Iris pigment epithelial cell (primary cell): ENCODE data around the gene NOS1.
"Not testable (repeated sequence)": the region's sequence is repeated elsewhere in the genome, so short reads cannot be mapped to it uniquely, and the experiment has no call there.

Experiments
- DNase-seq: peaks from one replicate; pipeline ENCODE4 v3.0.0-alpha.2; 2011; ENCODE audit warnings: low read depth

The NOS1 gene

GRCh38 chr12:117208811-117209455 is 152.5 kb downstream of the NOS1 start:
- no peak for DNase-seq

DNA sequence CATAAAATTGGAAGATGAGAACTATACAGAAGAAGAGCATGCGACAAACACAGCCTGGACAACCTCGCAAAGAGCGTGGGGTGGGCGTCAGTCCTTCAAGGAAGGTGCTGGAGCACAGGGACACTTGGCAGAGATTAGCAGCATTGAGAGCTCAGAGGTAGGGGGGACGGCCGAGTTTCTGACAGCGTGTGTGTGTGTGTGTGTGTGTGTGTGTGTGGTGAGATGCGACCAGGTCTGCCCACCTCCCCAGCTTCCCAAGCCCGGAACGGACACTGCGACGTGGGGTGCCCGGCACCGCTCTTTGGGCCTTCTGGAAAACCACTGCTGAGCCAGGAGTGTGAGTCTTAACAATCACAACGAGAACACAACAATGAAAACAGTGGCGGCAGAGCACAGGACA is 153.2 kb downstream of the NOS1 start:
- no peak for DNase-seq

DNA sequence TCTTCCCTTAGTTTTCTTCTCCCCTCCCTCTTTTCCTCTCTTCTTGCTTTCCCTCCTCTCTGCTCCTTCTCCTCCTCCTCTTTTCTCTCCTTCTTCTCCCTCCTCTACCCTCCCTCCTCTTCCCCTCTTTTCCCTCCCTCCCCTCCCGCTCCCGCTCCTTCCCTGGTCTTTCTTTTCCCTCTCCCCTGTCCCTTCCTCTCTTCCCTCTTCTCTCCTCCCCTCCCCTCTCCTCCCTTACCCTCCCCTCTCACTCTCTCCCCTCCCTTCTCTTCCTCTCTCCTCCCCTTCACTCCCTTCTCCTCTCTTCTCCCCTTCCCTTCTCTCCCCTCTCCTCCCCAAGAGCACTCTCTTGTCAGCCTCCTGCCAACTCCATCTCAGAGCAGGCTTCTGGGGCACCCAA is 153.8 kb downstream of the NOS1 start:
- no peak for DNase-seq

GRCh38 chr12:117202556-117202955 is 158.9 kb downstream of the NOS1 start:
- DNase-seq = no peak

DNA sequence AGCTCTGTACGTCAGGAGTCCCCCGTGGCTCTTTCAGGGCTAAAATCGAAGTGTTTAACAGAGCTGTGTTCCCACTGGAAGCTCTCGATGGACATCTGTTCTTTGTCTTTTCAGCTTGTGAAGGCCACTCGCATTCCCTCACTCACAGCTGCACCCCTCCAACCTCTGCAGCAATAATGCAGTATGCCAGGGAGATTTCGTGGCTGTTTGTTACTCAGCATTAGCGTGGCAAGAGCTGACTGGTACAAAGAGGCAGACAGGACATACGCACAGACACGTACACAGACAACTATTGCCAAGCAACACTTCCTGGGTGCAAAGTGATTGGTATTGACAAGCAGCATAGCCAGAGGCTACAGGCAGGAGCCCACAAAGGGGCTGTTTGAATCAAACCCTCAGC is 159.4 kb downstream of the NOS1 start:
- DNase-seq = no peak

GRCh38 chr12:117199956-117200744 is 161.3 kb downstream of the NOS1 start:
- not testable (repeated sequence) for DNase-seq

GRCh38 chr12:117196334-117196733 is 165.1 kb downstream of the NOS1 start:
- DNase-seq = not testable (repeated sequence)

DNA sequence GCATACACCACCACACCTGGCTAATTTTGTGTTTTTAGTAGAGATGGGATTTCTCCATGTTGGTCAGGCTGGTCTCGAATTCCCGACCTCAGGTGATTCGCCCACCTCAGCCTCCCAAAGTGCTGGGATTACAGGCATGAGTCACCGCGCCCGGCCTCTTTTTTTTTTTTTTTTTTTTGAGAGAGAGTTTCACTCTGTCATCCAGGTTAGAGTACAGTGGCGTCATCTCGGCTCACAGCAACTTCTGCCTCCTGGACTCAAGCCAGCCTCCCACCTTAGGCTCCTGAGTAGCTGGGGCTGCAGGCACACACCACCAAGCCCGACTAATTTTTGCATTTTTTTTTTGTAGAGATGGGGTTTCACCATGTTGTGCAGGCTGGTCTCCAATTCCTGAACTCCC is 166.4 kb downstream of the NOS1 start:
- DNase-seq = not testable (repeated sequence)

GRCh38 chr12:117193903-117194302 is 167.5 kb downstream of the NOS1 start:
- DNase-seq = no peak

DNA sequence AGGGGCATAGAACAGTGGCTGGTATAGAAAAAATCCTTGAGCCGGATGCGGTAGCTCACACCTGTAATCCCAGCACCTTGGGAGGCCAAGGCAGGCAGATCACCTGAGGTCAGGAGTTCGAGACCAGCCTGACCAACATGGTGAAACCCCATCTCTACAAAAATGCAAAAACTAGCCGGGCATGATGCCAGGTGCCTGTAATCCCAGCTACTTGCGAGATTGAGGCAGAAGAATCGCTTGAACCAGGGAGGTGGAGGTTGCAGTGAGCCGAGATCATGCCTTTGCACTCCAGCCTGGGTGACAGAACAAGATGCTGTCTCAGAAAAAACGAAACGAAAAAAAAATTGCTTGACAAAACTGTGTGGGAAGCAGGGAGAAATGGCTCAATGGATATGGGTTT is 168.8 kb downstream of the NOS1 start:
- not testable (repeated sequence) for DNase-seq

DNA sequence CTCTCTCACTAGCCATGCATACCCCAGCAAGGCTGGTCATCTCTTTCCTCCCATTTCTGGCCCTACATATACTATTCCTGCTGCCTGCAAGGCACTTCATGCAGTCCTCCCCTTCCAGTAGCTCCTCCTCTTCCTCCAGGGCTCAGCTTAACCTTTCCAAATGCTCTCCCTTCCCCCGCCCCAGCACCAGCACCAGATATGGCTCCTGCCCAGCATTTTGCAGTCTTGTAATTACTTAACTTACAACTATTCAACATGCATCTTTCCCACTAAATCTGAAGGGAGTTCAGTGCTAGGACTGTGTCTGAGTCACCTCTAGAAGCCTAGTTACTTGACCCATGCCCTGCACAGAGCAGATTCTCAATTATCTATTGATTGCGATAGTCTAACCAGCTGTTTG is 169.4 kb downstream of the NOS1 start:
- peak; percentile 4 for DNase-seq

DNA sequence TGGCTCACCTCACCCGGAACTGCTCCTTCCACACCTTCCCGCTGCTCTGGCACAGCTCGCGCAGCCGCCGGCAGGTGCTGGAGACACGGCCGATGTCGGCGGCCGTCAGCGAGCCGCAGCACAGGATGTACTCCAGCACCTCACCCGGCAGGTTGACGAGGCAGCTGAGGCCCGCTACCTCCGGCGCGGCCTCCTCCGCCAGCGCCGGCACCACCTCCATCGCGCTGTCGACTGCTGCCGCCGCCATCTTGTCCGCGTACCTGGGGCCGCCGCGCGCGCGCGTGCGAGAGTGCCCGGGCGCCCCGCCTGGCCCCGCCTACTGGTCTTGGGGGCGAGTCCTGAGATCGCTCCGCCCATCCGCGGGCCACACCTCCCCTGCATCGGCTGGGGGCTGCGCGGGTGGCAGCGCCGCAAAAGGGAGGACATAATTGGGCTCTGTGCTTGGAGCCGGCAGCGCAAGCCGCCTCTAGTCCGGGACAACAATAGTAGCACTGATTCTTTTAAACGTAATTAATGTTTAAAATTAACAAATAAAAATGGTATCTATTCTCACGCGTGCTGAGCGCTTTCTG is 171.1 kb downstream of the NOS1 start, which contains the start of gene FBXO21:
Gene FBXO21 (minus strand): TSS at position 261 of the 572 bp plus-strand sequence. CDS start 14 bp downstream, at position 247.
- DNase-seq = peak; percentile 84

- DNase-seq = peak; percentile 35
Observed at GRCh38 chr12:117189725-117190209, 171.7 kb downstream of the NOS1 start.

GRCh38 chr12:117188961-117189724 is 172.3 kb downstream of the NOS1 start:
- peak; percentile 69 for DNase-seq

GRCh38 chr12:117188121-117188665 is 173.2 kb downstream of the NOS1 start:
- no peak for DNase-seq

GRCh38 chr12:117187421-117187820 is 174.0 kb downstream of the NOS1 start:
- DNase-seq = no peak

GRCh38 chr12:117182866-117183265 is 178.6 kb downstream of the NOS1 start:
- DNase-seq = no peak

DNA sequence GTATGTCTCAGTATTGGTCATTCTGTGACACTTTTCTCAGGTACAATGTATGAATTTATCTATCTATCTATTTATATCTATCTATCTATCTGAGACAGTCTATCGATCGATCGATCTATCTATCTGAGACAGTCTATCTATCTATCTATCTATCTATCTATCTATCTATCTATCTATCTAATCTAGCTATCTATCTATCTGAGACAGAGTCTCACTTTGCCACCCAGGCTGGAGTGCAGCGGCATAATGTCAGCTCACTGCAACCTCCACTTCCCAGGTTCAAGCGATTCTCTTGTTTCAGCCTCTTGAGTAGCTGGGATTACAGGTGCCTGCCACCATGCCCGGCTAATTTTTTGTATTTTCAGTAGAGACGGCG is 180.0 kb downstream of the NOS1 start:
- DNase-seq = not testable (repeated sequence)

GRCh38 chr12:117180758-117181467 is 180.5 kb downstream of the NOS1 start:
- no peak for DNase-seq

GRCh38 chr12:117178745-117179144 is 182.7 kb downstream of the NOS1 start:
- no peak for DNase-seq

- no peak for DNase-seq
Observed at GRCh38 chr12:117178301-117178700, 183.1 kb downstream of the NOS1 start.
